ENCODE results near the gene ETV6. TPM values are rescaled to one million over a fixed set of nuclear protein-coding genes. Genes with fewer than 3 reads are reported as not detected.
A peak's percentile ranks its signal among the peaks of the same experiment; 100 is the strongest.

Gene ETV6
- total and polyA plus RNA-seq, 3 donors from 2014 or later: 7.8 to 20.9 (median 16.3) TPM

- DNase-seq: no peak
- intact Hi-C loops (cut with DNase I; ENCODE audit: low total_unique reads): no loop called here
- TF ChIP-seq POLR2A (IDR thresholded peaks at IDR 0.05) (no peak), CTCF (IDR thresholded peaks at IDR 0.05) (no peak)
- Histone ChIP-seq H3K4me1 (peaks cover 27% of the 10 kb centered on the region), H3K36me3 (ENCODE audit: low read depth, missing control alignments) (no peaks in the 10 kb centered on the region), H3K27ac (peak overlapping the region; percentile 42 to 63), H3K27me3 (no peaks in the 10 kb centered on the region), H3K9me3 (no peaks in the 10 kb centered on the region), H3K4me3 (no peak overlapping the region)
- 68 to 70% methylated on average over 2 of the region's 2 CpGs for WGBS, 2 donors
Observed at GRCh38 chr12:11765421-11765816, 115.9 kb downstream of the ETV6 start.

GRCh38 chr12:11765817-11766794 is 116.6 kb downstream of the ETV6 start:
- Histone ChIP-seq H3K4me1 (peaks cover 27% of the 10 kb centered on the region), H3K9me3 (no peaks in the 10 kb centered on the region), H3K4me3 (no peak overlapping the region), H3K27ac (peak overlapping the region; percentile 42 to 63), H3K36me3 (ENCODE audit: low read depth, missing control alignments) (no peaks in the 10 kb centered on the region), H3K27me3 (no peaks in the 10 kb centered on the region)
- 49 to 60% methylated on average over 19 of the region's 19 CpGs for WGBS, 2 donors
- intact Hi-C loops (cut with DNase I; ENCODE audit: low total_unique reads): no loop called here
- TF ChIP-seq CTCF (IDR thresholded peaks at IDR 0.05) (no peak), POLR2A (IDR thresholded peaks at IDR 0.05) (no peak)
- no peak for DNase-seq

GRCh38 chr12:11767029-11767724 is 117.7 kb downstream of the ETV6 start:
- H3K36me3 ChIP-seq (ENCODE audit: low read depth, missing control alignments): no peaks in the 10 kb centered on the region
- intact Hi-C loops (cut with DNase I; ENCODE audit: low total_unique reads): no loop called here
- DNase-seq: no peak
- no peak overlapping the region for H3K4me3 ChIP-seq
- H3K27ac ChIP-seq: peak overlapping the region in 1 of 2 donors; percentile 63
- no peaks in the 10 kb centered on the region for H3K27me3 ChIP-seq
- no peaks in the 10 kb centered on the region for H3K9me3 ChIP-seq
- WGBS, 2 donors: 90 to 99% methylated on average over 4 of the region's 4 CpGs
- peaks cover 27% of the 10 kb centered on the region for H3K4me1 ChIP-seq
- TF ChIP-seq POLR2A (IDR thresholded peaks at IDR 0.05) (no peak), CTCF (IDR thresholded peaks at IDR 0.05) (no peak)

- no peak for TF ChIP-seq CTCF (IDR thresholded peaks at IDR 0.05)
- no peak for TF ChIP-seq POLR2A (IDR thresholded peaks at IDR 0.05)
- Histone ChIP-seq H3K9me3 (no peaks in the 10 kb centered on the region), H3K4me1 (peaks cover 27% of the 10 kb centered on the region), H3K27ac (no peak overlapping the region), H3K36me3 (ENCODE audit: low read depth, missing control alignments) (no peaks in the 10 kb centered on the region), H3K4me3 (no peak overlapping the region), H3K27me3 (no peaks in the 10 kb centered on the region)
- intact Hi-C loops (cut with DNase I; ENCODE audit: low total_unique reads): no loop called here
- DNase-seq: no peak
- 62 to 65% methylated on average over 3 of the region's 3 CpGs for WGBS, 2 donors
Observed at GRCh38 chr12:11767798-11768197, 118.3 kb downstream of the ETV6 start.

Data from testis (tissue), 3 donors.